HT1080 (cell line): Measurements from ENCODE around the gene TLNRD1. TPM values are rescaled to one million over a fixed set of nuclear protein-coding genes. Genes with fewer than 3 reads are reported as not detected.

Source experiments
- DNase-seq: peaks from one replicate; pipeline ENCODE4 v3.0.0-alpha.2; 2015; ENCODE audit warnings: low read depth
- total RNA-seq: library from RNA; depleted of rRNA; stranded (reverse); fragments of >200 nt; shearing (Covaris generic); gene quantifications from 2 replicates; pipeline ENCODE4 v1.2.3, GENCODE V29; 2014

Gene TLNRD1
- total RNA-seq, 1 experiment from 2014 or later, result 20.6 TPM

- no peak for DNase-seq
These were observed 25.1 kb downstream of the TLNRD1 start for GRCh38 chr15:81025721-81026370.

- DNase-seq, result peak; percentile 3
These were observed 26.3 kb downstream of the TLNRD1 start for GRCh38 chr15:81026836-81027599.

GRCh38 chr15:81029414-81030300 lies 28.9 kb downstream of the TLNRD1 start:
- peak; percentile 50 for DNase-seq

GRCh38 chr15:81030301-81030750 lies 29.6 kb downstream of the TLNRD1 start:
- no peak for DNase-seq

GRCh38 chr15:81031203-81031602 lies 30.5 kb downstream of the TLNRD1 start:
- DNase-seq, result no peak

- DNase-seq, result no peak
These were observed 31.6 kb downstream of the TLNRD1 start for GRCh38 chr15:81032355-81032754.

- no peak for DNase-seq
These were observed 32.1 kb downstream of the TLNRD1 start for GRCh38 chr15:81032818-81033217.

- DNase-seq, result no peak
These were observed 32.8 kb downstream of the TLNRD1 start for GRCh38 chr15:81033508-81033907.

- DNase-seq, result no peak
These were observed 37.4 kb downstream of the TLNRD1 start for GRCh38 chr15:81037952-81038743.

GRCh38 chr15:81038975-81039607 lies 38.4 kb downstream of the TLNRD1 start:
- peak; percentile 6 for DNase-seq

GRCh38 chr15:81040757-81041156 lies 40.0 kb downstream of the TLNRD1 start:
- no peak for DNase-seq

GRCh38 chr15:81043281-81043934 lies 42.7 kb downstream of the TLNRD1 start:
- no peak for DNase-seq

- DNase-seq, result no peak
These were observed 43.3 kb downstream of the TLNRD1 start for GRCh38 chr15:81043935-81044575.

GRCh38 chr15:81046290-81046689 lies 45.6 kb downstream of the TLNRD1 start:
- no peak for DNase-seq

- no peak for DNase-seq
These were observed 47.2 kb downstream of the TLNRD1 start for GRCh38 chr15:81047928-81048327.

GRCh38 chr15:81049835-81050234 lies 49.1 kb downstream of the TLNRD1 start:
- no peak for DNase-seq

GRCh38 chr15:81050259-81050658 lies 49.5 kb downstream of the TLNRD1 start:
- DNase-seq, result no peak

GRCh38 chr15:81050805-81051204 lies 50.1 kb downstream of the TLNRD1 start:
- no peak for DNase-seq

GRCh38 chr15:81052046-81052445 lies 51.3 kb downstream of the TLNRD1 start:
- no peak for DNase-seq
